LNCaP clone FGC (cell line): ENCODE measurements around the gene ADAMTS2.

Experiments used
- DNase-seq: peaks from one replicate; pipeline ENCODE4 v3.0.0-alpha.2; 2011; ENCODE audit warnings: low read depth
- H3K4me3 ChIP-seq: 2 replicates; pipeline ENCODE4 v1.5.1; 2011; ENCODE audit warnings: mild to moderate bottlenecking, low read depth, low read length, control low read depth
- TF ChIP-seq, protein P1 (sequence below): IDR thresholded peaks from 2 replicates; pipeline ENCODE4 v1.5.1; 2012; ENCODE audit warnings: mild to moderate bottlenecking; ENCODE audit not compliant: control insufficient read depth, insufficient read depth; ENCODE audit errors: extremely low read depth

ADAMTS2 gene

DNA sequence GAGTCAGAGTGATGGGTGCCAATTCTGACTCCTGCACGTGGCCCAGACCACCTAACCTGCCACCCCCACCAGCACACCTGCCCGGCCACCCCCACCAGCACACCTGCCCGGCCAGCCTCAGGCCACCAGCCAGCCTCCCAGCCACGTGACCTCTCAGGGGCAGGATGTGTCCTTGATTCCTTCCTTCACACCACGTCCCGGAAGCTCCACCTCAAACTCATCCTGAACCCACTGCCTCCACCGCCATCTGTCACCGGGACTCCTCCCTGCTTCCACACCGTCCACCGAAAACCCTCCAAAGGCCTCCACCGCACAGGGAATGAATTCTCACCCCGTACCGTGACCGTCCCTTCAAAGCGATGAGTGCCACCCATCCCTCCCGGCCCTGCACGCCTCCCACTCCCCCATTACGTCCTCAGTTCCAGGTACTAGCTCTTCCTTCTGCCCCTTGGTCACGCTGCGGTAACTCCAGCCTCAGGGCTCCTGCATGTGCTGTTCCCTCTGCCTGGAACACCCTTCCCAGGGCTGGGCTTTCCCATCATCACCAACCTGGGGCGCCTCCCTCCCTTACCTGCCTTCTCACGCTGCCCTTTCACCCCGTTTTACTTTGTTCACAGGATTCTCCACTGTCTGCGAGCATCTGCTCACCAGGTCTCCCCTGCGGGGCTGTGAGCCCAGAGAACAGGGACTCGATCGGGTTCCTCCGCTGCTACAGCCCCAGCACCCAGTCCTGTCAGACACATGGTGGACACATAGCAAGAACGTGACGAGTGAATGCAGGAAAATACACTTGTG, 82.9 kb downstream of the ADAMTS2 start:
- H3K4me3 ChIP-seq: no peak overlapping the region
- DNase-seq: no peak
- TF ChIP-seq, protein P1, sequence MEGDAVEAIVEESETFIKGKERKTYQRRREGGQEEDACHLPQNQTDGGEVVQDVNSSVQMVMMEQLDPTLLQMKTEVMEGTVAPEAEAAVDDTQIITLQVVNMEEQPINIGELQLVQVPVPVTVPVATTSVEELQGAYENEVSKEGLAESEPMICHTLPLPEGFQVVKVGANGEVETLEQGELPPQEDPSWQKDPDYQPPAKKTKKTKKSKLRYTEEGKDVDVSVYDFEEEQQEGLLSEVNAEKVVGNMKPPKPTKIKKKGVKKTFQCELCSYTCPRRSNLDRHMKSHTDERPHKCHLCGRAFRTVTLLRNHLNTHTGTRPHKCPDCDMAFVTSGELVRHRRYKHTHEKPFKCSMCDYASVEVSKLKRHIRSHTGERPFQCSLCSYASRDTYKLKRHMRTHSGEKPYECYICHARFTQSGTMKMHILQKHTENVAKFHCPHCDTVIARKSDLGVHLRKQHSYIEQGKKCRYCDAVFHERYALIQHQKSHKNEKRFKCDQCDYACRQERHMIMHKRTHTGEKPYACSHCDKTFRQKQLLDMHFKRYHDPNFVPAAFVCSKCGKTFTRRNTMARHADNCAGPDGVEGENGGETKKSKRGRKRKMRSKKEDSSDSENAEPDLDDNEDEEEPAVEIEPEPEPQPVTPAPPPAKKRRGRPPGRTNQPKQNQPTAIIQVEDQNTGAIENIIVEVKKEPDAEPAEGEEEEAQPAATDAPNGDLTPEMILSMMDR: no peak

DNA sequence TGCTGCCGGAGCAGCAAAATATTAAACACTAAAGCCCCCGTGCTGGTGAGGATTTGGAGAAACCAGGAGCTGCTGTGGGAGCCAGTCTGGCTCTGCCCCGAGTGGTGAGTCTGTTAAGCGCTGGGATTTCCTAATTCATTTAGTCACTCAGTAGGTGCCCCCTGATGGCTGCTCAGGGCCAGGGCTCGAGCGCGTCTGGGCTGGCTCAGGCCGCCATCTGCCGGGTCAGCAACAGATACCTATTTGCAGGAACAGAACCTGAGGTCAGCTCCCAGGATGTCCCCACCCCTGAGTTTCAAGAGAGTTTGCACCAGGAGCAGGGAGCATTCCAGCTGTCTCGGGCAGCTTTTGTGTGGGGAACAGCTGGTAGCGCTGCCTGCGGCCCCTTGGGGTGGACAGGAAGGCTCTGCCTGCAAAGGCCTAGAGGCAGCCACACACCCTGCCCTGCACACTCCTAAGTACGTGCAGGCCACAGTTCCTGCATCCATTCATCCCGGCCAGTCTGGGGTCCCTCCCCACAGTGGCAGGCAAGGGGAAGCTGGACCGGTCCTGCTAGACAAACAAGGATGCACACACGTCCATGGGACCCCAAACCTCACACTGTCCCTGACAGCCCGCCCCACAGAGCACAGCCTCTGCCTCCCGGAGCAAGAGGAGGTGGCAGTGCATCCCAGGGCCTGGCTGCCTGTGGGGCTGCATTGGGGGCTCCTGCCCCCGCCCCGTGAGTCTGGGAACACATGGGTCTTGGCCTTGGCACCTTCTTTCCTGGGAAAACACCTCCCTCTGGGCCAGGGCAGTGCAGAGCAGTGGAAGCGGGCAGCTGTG, 83.7 kb downstream of the ADAMTS2 start:
- DNase-seq: no peak
- TF ChIP-seq, protein P1: no peak
- no peak overlapping the region for H3K4me3 ChIP-seq

DNA sequence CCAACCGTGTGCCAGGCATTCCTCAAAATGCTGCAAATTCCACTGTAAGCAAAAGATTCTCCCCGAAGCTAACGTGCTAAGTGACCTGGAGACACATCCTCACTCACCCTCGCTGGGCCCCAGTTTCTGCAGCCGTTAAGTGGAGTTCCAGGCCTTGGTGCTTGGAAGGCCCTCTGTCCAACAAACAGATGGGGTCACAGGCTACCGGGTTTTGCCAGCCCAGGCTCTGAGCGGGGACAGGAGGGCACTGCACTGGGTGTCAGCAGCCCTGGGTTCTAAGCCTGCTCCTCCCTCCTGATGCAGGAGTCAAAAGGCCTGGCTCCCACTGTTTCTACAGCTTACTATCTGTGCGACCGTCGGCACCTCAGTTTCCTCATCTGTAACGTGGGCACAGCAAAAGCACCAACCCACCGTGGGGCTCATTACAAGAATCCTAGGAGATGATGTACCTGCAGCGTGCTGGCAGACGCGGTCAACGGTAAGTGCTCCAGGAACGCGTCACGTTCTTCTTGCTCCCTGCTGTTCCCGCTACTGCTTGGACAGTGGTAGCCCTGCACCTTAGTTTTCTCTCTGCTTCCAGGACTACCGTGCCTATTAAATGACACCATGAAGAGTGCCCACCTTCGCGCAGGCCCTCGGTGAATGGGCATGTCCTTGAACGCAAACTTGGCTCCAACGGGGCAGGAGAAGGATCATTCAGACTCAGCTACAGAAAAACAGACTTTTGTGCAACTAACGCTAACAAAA, 84.8 kb downstream of the ADAMTS2 start:
- no peak for DNase-seq
- TF ChIP-seq, protein P1: no peak
- H3K4me3 ChIP-seq: no peak overlapping the region

DNA sequence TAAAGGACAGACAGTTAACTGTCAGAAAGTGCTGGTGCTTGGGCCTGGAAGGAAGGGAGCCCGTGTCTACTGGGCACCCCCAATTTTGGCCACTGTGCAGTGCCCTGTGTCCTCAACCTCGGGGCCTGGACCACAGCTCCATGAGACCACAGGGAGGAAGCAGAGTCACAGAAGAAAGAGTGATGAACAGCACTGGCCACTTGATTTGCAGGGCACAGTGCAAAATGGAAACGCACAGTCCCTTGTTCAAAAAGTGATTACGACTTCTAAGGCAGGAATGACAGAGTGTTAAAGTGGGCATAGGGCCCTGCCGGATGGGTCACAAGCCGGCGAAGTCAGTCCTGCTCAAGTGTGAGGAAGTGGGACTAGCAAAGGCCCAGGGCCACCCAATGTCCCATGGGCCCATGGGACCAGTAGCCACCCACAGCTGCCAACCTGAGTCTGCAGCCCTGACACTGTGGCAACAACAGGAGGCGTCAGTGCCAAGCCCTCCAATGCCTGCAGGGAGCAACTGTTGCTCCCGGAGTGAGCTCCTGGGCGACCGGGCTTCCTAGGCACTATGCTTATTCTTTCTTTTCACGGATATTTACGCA, 85.4 kb downstream of the ADAMTS2 start:
- no peak overlapping the region for H3K4me3 ChIP-seq
- TF ChIP-seq, protein P1: 0 out of 2 replicates have a peak, but pooled peaks have one; percentile 2
- DNase-seq: no peak

DNA sequence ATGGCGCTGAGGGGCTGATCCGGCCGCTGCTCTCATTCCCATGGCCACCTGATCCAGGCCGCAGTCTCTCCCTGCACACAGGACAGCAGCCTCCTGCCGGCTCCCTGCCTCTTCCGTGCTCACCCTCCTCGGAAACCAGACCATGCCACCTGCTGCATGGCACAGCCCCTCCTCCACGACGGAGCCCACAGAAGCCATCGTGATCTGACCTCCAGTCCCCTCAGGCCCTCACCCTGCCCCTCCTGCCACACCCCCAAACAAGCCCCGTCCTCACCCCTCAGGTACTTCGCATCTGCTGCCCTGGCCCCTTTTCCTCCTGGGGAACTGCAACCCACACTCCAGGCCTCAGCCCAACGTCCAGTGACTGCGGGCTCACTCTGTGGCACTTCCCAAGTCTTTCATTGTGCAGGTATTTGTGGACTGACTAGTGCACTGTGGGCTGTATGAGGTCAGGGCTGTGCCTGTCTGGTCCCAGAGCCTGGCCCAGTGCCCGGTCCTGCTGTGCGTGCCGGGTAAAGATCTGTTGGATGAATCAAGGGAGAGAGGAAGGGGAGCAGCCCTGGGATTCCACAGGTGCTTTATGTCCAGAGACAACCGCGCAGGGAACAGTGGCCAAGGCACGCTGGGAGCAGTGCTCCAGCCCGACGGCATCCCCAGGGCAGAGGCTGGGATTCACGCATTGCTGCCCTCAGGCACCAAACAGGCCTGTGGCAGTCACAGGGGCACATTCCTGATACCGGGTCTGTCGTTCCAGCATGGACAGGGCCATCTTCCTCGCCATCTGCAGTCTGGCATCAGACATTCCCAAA, 86.1 kb downstream of the ADAMTS2 start:
- TF ChIP-seq, protein P1: no peak
- no peak overlapping the region for H3K4me3 ChIP-seq
- DNase-seq: no peak
